Ascending aorta (tissue), 2 donors: ENCODE results near the gene ARHGEF10L. TPM values are rescaled to one million over a fixed set of nuclear protein-coding genes. Genes with fewer than 3 reads are reported as not detected.

Experiments
- DNase-seq, 2 donors: peaks; one replicate each; pipeline ENCODE4 v3.0.0-alpha.2; 2019; ENCODE audit warnings: low spot score in 2 of 2
- H3K27ac ChIP-seq, 2 donors: fragments of 200-600 bp; sonication (generic); one replicate each; pipeline ENCODE4 v1.5.1; 2016 to 2017; ENCODE audit warnings: mild to moderate bottlenecking in 1 of 2
- H3K27me3 ChIP-seq: fragments of 200-600 bp; sonication (generic); one replicate; pipeline ENCODE4 v1.5.1; 2017
- H3K36me3 ChIP-seq, 2 donors: fragments of 200-600 bp; sonication (generic); one replicate each; pipeline ENCODE4 v1.5.1; 2016
- H3K4me1 ChIP-seq, 2 donors: fragments of 200-600 bp; sonication (generic); one replicate each; pipeline ENCODE4 v1.5.1; 2016 to 2017; ENCODE audit warnings: mild to moderate bottlenecking in 1 of 2
- H3K4me3 ChIP-seq, 2 donors: fragments of 200-600 bp; sonication (generic); one replicate each; pipeline ENCODE4 v1.5.1; 2016 to 2017; ENCODE audit warnings: mild to moderate bottlenecking in 1 of 2
- H3K9me3 ChIP-seq, 2 donors: fragments of 200-600 bp; sonication (generic); one replicate each; pipeline ENCODE4 v1.5.1; 2016
- CTCF ChIP-seq, 3 experiments: fragments of 200-600 bp in 2 of 3; fragments of 450-650 bp in 1 of 3; sonication (generic) in 2 of 3; IDR thresholded peaks; one replicate each; pipeline ENCODE4 v1.5.1; 2016 to 2019; ENCODE audit warnings: antibody characterized with exemption in 3 of 3, mild to moderate bottlenecking in 1 of 3, moderate library complexity in 1 of 3
- intact Hi-C: fragments of 100-400 bp; cut with DNase I; formaldehyde crosslinking; loops from one replicate; pipeline ENCODE4 v1.15.1; 2023
- total RNA-seq: library from RNA; depleted of rRNA; stranded (reverse); fragments of >200 nt; gene quantifications from one replicate; pipeline ENCODE4 v1.1.0, GENCODE V29; 2016

ARHGEF10L gene
- total RNA-seq, 1 donor from 2014 or later = 177 TPM

GRCh38 chr1:17696417-17697301, 157.2 kb downstream of the ARHGEF10L start:
- intact Hi-C loops = no loop called here
- no peak overlapping the region for H3K4me3 ChIP-seq
- H3K36me3 ChIP-seq = peaks cover 58 to 72% of the 10 kb centered on the region in 2 donors
- H3K27ac ChIP-seq = no peak overlapping the region
- no peaks in the 10 kb centered on the region for H3K4me1 ChIP-seq
- H3K27me3 ChIP-seq = no peaks in the 10 kb centered on the region
- H3K9me3 ChIP-seq = no peaks in the 10 kb centered on the region
- TF ChIP-seq CTCF (IDR thresholded peaks at IDR 0.05) = no peak
- no peak for DNase-seq

- Histone ChIP-seq H3K36me3 (peaks cover 50 to 64% of the 10 kb centered on the region in 2 donors), H3K9me3 (no peaks in the 10 kb centered on the region), H3K27me3 (no peaks in the 10 kb centered on the region), H3K4me1 (no peaks in the 10 kb centered on the region), H3K27ac (no peak overlapping the region), H3K4me3 (no peak overlapping the region)
- intact Hi-C loops = no loop called here
- TF ChIP-seq CTCF (IDR thresholded peaks at IDR 0.05) = no peak
- DNase-seq = no peak
These were observed 158.0 kb downstream of the ARHGEF10L start for GRCh38 chr1:17697458-17697857.

- Histone ChIP-seq H3K36me3 (peaks cover 30 to 43% of the 10 kb centered on the region in 2 donors), H3K27ac (no peak overlapping the region), H3K4me3 (no peak overlapping the region), H3K4me1 (no peaks in the 10 kb centered on the region), H3K27me3 (no peaks in the 10 kb centered on the region), H3K9me3 (no peaks in the 10 kb centered on the region)
- intact Hi-C loops = no loop called here
- DNase-seq = no peak
- TF ChIP-seq CTCF (IDR thresholded peaks at IDR 0.05) = no peak
These were observed 160.1 kb downstream of the ARHGEF10L start for GRCh38 chr1:17699581-17699980.

GRCh38 chr1:17700945-17701810, 161.7 kb downstream of the ARHGEF10L start:
- no peak overlapping the region for H3K4me3 ChIP-seq
- no peak overlapping the region for H3K27ac ChIP-seq
- no peak for DNase-seq
- no peaks in the 10 kb centered on the region for H3K27me3 ChIP-seq
- H3K36me3 ChIP-seq = peaks cover 16 to 28% of the 10 kb centered on the region in 2 donors
- intact Hi-C loops = no loop called here
- no peak for TF ChIP-seq CTCF (IDR thresholded peaks at IDR 0.05)
- H3K9me3 ChIP-seq = no peaks in the 10 kb centered on the region
- no peaks in the 10 kb centered on the region for H3K4me1 ChIP-seq

GRCh38 chr1:17704176-17704575, 164.7 kb downstream of the ARHGEF10L start:
- Histone ChIP-seq H3K4me3 (no peak overlapping the region), H3K9me3 (no peaks in the 10 kb centered on the region), H3K36me3 (no peaks in the 10 kb centered on the region), H3K4me1 (no peaks in the 10 kb centered on the region), H3K27me3 (no peaks in the 10 kb centered on the region), H3K27ac (no peak overlapping the region)
- no peak for DNase-seq
- TF ChIP-seq CTCF (IDR thresholded peaks at IDR 0.05) = no peak
- intact Hi-C loops = no loop called here
